ENCODE results near the gene SYT1.

DNA sequence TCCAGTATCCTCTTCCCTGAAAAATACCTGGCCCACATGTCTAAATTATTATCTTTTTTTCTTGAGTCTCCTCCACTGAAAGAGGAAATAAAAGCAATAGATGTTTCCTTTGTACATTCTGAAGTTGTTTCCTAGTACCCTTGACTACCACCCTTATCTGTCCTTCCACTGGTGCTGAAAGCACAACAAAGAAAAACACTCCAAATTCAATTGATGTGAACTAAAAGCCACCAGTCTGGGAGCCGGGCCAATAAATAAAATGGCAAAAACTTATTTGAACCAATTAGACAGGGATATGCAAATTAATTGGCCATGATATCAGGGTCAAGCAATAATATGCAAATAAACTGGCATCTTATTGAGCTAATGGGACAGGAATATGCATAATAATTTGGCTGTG lies 495.7 kb downstream of the SYT1 start:
- TF ChIP-seq, protein P1, sequence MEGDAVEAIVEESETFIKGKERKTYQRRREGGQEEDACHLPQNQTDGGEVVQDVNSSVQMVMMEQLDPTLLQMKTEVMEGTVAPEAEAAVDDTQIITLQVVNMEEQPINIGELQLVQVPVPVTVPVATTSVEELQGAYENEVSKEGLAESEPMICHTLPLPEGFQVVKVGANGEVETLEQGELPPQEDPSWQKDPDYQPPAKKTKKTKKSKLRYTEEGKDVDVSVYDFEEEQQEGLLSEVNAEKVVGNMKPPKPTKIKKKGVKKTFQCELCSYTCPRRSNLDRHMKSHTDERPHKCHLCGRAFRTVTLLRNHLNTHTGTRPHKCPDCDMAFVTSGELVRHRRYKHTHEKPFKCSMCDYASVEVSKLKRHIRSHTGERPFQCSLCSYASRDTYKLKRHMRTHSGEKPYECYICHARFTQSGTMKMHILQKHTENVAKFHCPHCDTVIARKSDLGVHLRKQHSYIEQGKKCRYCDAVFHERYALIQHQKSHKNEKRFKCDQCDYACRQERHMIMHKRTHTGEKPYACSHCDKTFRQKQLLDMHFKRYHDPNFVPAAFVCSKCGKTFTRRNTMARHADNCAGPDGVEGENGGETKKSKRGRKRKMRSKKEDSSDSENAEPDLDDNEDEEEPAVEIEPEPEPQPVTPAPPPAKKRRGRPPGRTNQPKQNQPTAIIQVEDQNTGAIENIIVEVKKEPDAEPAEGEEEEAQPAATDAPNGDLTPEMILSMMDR (IDR thresholded peaks at IDR 0.05) = no peak
- TF ChIP-seq POLR2A (IDR thresholded peaks at IDR 0.05) = no peak

Data from sigmoid colon (tissue), 3 donors.